ENCODE measurements around the gene DNM1L. TPM values are rescaled to one million over a fixed set of nuclear protein-coding genes. Genes with fewer than 3 reads are reported as not detected.

The DNM1L gene
- total and polyA plus RNA-seq, 2 donors from 2014 or later, result 30.5 to 66.2 TPM

GRCh38 chr12:32666018-32666417 lies 13.1 kb upstream of the DNM1L start:
- no peak for FAIRE-seq
- intact Hi-C loops (cut with DNase I), result loop anchor here (10.0 kb wide), 1 partner anchor 301 kb away; no protein-coding TSS in a partner anchor

GRCh38 chr12:32669584-32669983 lies 9.5 kb upstream of the DNM1L start:
- FAIRE-seq (no peak), DNase-seq (no peak)
- H3K9ac ChIP-seq (ENCODE audit: low read length in 3 of 3), result no peak overlapping the region
- no peaks in the 10 kb centered on the region for H3K9me3 ChIP-seq (ENCODE audit: control insufficient read depth in 2 of 3, insufficient read depth in 1 of 3, low read length in 3 of 3)
- no peaks in the 10 kb centered on the region for H3K36me3 ChIP-seq (ENCODE audit: control insufficient read depth in 2 of 3, insufficient read depth in 3 of 3, low read length in 3 of 3)
- no peak for TF ChIP-seq CTCF (IDR thresholded peaks at IDR 0.05; ENCODE audit: borderline replicate concordance, extremely low read depth, insufficient read depth)
- H3K4me3 ChIP-seq (ENCODE audit: low read length in 3 of 3), result no peak overlapping the region
- H3K4me1 ChIP-seq (ENCODE audit: control insufficient read depth in 2 of 3, insufficient read depth in 2 of 3, low read depth in 1 of 3, low read length in 3 of 3), result no peaks in the 10 kb centered on the region
- intact Hi-C loops (cut with DNase I), result loop anchor here (10.0 kb wide), 1 partner anchor 305 kb away; no protein-coding TSS in a partner anchor
- H3K27me3 ChIP-seq (ENCODE audit: control insufficient read depth, insufficient read depth, low read length), result no peaks in the 10 kb centered on the region
- H3K27ac ChIP-seq (ENCODE audit: low read depth in 2 of 2, low read length in 2 of 2), result no peak overlapping the region

More at GRCh38 chr12:32666018-32666417, 13.1 kb upstream of the DNM1L start:
- Histone ChIP-seq H3K36me3 (ENCODE audit: control insufficient read depth in 2 of 3, insufficient read depth in 3 of 3, low read length in 3 of 3) (no peaks in the 10 kb centered on the region), H3K9me3 (ENCODE audit: control insufficient read depth in 2 of 3, insufficient read depth in 1 of 3, low read length in 3 of 3) (no peaks in the 10 kb centered on the region), H3K27me3 (ENCODE audit: control insufficient read depth, insufficient read depth, low read length) (no peaks in the 10 kb centered on the region), H3K4me3 (ENCODE audit: low read length in 3 of 3) (peak overlapping the region in 1 of 3 donors; percentile 32), H3K9ac (ENCODE audit: low read length in 3 of 3) (no peak overlapping the region), H3K4me1 (ENCODE audit: control insufficient read depth in 2 of 3, insufficient read depth in 2 of 3, low read depth in 1 of 3, low read length in 3 of 3) (no peaks in the 10 kb centered on the region), H3K27ac (ENCODE audit: low read depth in 2 of 2, low read length in 2 of 2) (no peak overlapping the region)
- no peak for DNase-seq
- no peak for TF ChIP-seq CTCF (IDR thresholded peaks at IDR 0.05; ENCODE audit: borderline replicate concordance, extremely low read depth, insufficient read depth)

GRCh38 chr12:32671930-32672780 lies 6.9 kb upstream of the DNM1L start:
- Histone ChIP-seq H3K4me1 (ENCODE audit: control insufficient read depth in 2 of 3, insufficient read depth in 2 of 3, low read depth in 1 of 3, low read length in 3 of 3) (no peaks in the 10 kb centered on the region), H3K27ac (ENCODE audit: low read depth in 2 of 2, low read length in 2 of 2) (no peak overlapping the region), H3K36me3 (ENCODE audit: control insufficient read depth in 2 of 3, insufficient read depth in 3 of 3, low read length in 3 of 3) (no peaks in the 10 kb centered on the region), H3K9me3 (ENCODE audit: control insufficient read depth in 2 of 3, insufficient read depth in 1 of 3, low read length in 3 of 3) (no peaks in the 10 kb centered on the region), H3K27me3 (ENCODE audit: control insufficient read depth, insufficient read depth, low read length) (no peaks in the 10 kb centered on the region), H3K9ac (ENCODE audit: low read length in 3 of 3) (no peak overlapping the region), H3K4me3 (ENCODE audit: low read length in 3 of 3) (no peak overlapping the region)
- DNase-seq (peak in 3 of 5 donors; percentile 58 to 90 (median 82)), FAIRE-seq (peak; percentile 81)
- intact Hi-C loops (cut with DNase I), result no loop called here
- TF ChIP-seq CTCF (IDR thresholded peaks at IDR 0.05; ENCODE audit: borderline replicate concordance, extremely low read depth, insufficient read depth), result peak; percentile 63
